ENCODE measurements around the gene NMD3. TPM values are rescaled to one million over a fixed set of nuclear protein-coding genes. Genes with fewer than 3 reads are reported as not detected.

Gene NMD3
- polyA plus RNA-seq, 1 experiment = 70.5 TPM

- POLR2A ChIA-PET = no interaction called here
- CTCF ChIA-PET = no interaction called here
- Histone ChIP-seq H3K27me3 (ENCODE audit: control insufficient read depth, insufficient read depth, low read length) (no peaks in the 10 kb centered on the region), H3K4me3 (ENCODE audit: low read depth, low read length) (no peak overlapping the region), H3K9me3 (ENCODE audit: control insufficient read depth, insufficient read depth, low read length) (no peaks in the 10 kb centered on the region), H3K27ac (ENCODE audit: low read depth, low read length) (no peak overlapping the region)
- no peak for DNase-seq (ENCODE audit: low read depth, low spot score)
- TF ChIP-seq CTCF (IDR thresholded peaks at IDR 0.05; ENCODE audit: low read depth, low read length) = no peak
Observed at GRCh38 chr3:161187046-161187445, 34.1 kb upstream of the NMD3 start.

DNA sequence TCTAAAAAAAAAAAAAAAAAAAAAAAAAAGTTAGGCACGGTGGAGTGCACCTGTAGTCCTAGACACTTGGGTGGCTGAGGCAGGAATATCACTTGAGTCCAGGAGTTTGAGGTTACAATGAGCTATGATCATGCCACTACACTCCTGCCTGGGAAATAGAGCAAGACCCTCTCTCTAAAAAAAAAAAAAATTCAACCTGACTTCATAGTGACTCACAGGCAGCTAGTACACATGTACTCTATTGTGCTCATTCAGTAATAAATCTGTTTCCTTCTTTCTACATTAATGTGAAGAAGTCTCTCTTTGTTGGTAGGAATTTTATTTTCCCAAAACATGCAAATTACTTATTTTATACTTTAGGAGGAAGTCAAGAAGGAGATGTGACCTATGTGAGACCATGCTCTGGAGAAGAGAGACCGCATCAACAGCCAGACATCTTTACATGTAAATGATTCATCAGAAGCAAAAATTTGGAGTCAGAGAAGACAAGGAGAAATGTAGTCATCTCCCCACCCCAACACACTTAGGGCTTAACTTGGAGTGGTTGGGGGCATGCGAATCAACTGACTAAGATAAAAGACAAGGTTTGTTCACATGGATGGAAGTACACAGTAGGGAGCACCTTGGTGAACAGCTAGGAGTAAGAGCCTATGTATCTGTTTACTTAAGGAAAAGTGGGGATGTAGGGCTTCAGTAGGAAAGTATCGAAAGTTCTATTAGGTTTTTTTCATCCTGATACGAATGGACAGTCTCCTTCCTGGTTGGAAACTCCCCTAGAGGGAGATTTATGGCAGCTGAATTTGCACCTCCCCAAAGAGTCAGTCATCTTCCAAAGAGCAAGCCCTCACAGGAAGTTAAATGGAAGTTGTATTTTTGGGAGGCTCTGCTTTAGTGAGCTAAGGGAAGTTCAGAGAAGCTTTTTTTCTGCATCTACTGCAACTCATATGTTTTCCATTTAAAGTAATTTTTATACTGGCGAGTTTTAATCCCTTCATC lies 23.0 kb upstream of the NMD3 start:
- ChIA-PET CTCF (no interaction called here), POLR2A (interaction anchor here (0.5 kb wide), 1 partner anchor 39 kb away, joined by 4 read pairs; no protein-coding TSS in a partner anchor)
- H3K27me3 ChIP-seq (ENCODE audit: control insufficient read depth, insufficient read depth, low read length) = no peaks in the 10 kb centered on the region
- no peak overlapping the region for H3K4me3 ChIP-seq (ENCODE audit: low read depth, low read length)
- peaks cover 3% of the 10 kb centered on the region; the same call in 1 of the 2 replicates for H3K9me3 ChIP-seq (ENCODE audit: control insufficient read depth, insufficient read depth, low read length)
- DNase-seq (ENCODE audit: low read depth, low spot score) = no peak
- no peak overlapping the region for H3K27ac ChIP-seq (ENCODE audit: low read depth, low read length)
- TF ChIP-seq CTCF (IDR thresholded peaks at IDR 0.05; ENCODE audit: low read depth, low read length) = no peak

- ChIA-PET POLR2A (no interaction called here), CTCF (interaction anchor here (0.6 kb wide), 1 partner anchor 11 kb away, joined by 3 read pairs; no protein-coding TSS in a partner anchor)
- H3K4me3 ChIP-seq (ENCODE audit: low read depth, low read length) = no peak overlapping the region
- no peak for DNase-seq (ENCODE audit: low read depth, low spot score)
- H3K27me3 ChIP-seq (ENCODE audit: control insufficient read depth, insufficient read depth, low read length) = no peaks in the 10 kb centered on the region
- H3K27ac ChIP-seq (ENCODE audit: low read depth, low read length) = no peak overlapping the region
- peaks cover 3% of the 10 kb centered on the region; the same call in 1 of the 2 replicates for H3K9me3 ChIP-seq (ENCODE audit: control insufficient read depth, insufficient read depth, low read length)
- TF ChIP-seq CTCF (IDR thresholded peaks at IDR 0.05; ENCODE audit: low read depth, low read length) = no peak
Observed at GRCh38 chr3:161199926-161200325, 21.2 kb upstream of the NMD3 start.

GRCh38 chr3:161203485-161204098 lies 17.5 kb upstream of the NMD3 start:
- TF ChIP-seq CTCF (IDR thresholded peaks at IDR 0.05; ENCODE audit: low read depth, low read length) = no peak
- H3K9me3 ChIP-seq (ENCODE audit: control insufficient read depth, insufficient read depth, low read length) = no peaks in the 10 kb centered on the region
- H3K4me3 ChIP-seq (ENCODE audit: low read depth, low read length) = no peak overlapping the region
- CTCF ChIA-PET = no interaction called here
- DNase-seq (ENCODE audit: low read depth, low spot score) = no peak
- H3K27ac ChIP-seq (ENCODE audit: low read depth, low read length) = no peak overlapping the region
- no peaks in the 10 kb centered on the region for H3K27me3 ChIP-seq (ENCODE audit: control insufficient read depth, insufficient read depth, low read length)
- POLR2A ChIA-PET = no interaction called here

- Histone ChIP-seq H3K27ac (ENCODE audit: low read depth, low read length) (no peak overlapping the region), H3K9me3 (ENCODE audit: control insufficient read depth, insufficient read depth, low read length) (no peaks in the 10 kb centered on the region), H3K27me3 (ENCODE audit: control insufficient read depth, insufficient read depth, low read length) (no peaks in the 10 kb centered on the region), H3K4me3 (ENCODE audit: low read depth, low read length) (no peak overlapping the region)
- ChIA-PET CTCF (no interaction called here), POLR2A (no interaction called here)
- no peak for DNase-seq (ENCODE audit: low read depth, low spot score)
- TF ChIP-seq CTCF (IDR thresholded peaks at IDR 0.05; ENCODE audit: low read depth, low read length) = no peak
Observed at GRCh38 chr3:161208931-161209330, 12.2 kb upstream of the NMD3 start.
